Neural cell (in vitro differentiated cells): ENCODE data around the gene CD101.

Experiments used
- CTCF ChIP-seq: fragments of 450-650 bp; IDR thresholded peaks from 2 replicates; pipeline ENCODE4 v1.5.1; 2014; ENCODE audit warnings: antibody characterized with exemption, mild to moderate bottlenecking, moderate library complexity; ENCODE audit not compliant: poor library complexity, severe bottlenecking
- EP300 ChIP-seq: fragments of 450-650 bp; conservative IDR thresholded peaks from 2 replicates; pipeline ENCODE4 v1.6.1; 2014; ENCODE audit warnings: antibody characterized with exemption, mild to moderate bottlenecking, moderate library complexity; ENCODE audit not compliant: poor library complexity, severe bottlenecking
- MXI1 ChIP-seq: fragments of 450-650 bp; conservative IDR thresholded peaks from 2 replicates; pipeline ENCODE4 v1.6.1; 2014; ENCODE audit warnings: antibody characterized with exemption, mild to moderate bottlenecking; ENCODE audit not compliant: poor library complexity, severe bottlenecking
- POLR2AphosphoS5 ChIP-seq: IDR thresholded peaks from 2 replicates; pipeline ENCODE4 v1.6.1; 2012
- RAD21 ChIP-seq: fragments of 450-650 bp; conservative IDR thresholded peaks from 2 replicates; pipeline ENCODE4 v1.6.1; 2014; ENCODE audit warnings: antibody characterized with exemption, mild to moderate bottlenecking, moderate library complexity
- REST ChIP-seq: IDR thresholded peaks from 2 replicates; pipeline ENCODE4 v1.6.1; 2012; ENCODE audit warnings: borderline replicate concordance
- SMC3 ChIP-seq: fragments of 450-650 bp; conservative IDR thresholded peaks from 2 replicates; pipeline ENCODE4 v1.6.1; 2014; ENCODE audit warnings: antibody characterized with exemption, mild to moderate bottlenecking, moderate library complexity; ENCODE audit not compliant: poor library complexity

GRCh38 chr1:117032681-117033539 is 31.4 kb downstream of the CD101 start:
- TF ChIP-seq CTCF, result no peak
- TF ChIP-seq REST, result no peak
- TF ChIP-seq SMC3, result no peak
- no peak for TF ChIP-seq EP300
- TF ChIP-seq POLR2AphosphoS5, result peak; percentile 9
- TF ChIP-seq MXI1, result no peak
- TF ChIP-seq RAD21, result no peak
